Astrocyte of the spinal cord (primary cell): ENCODE results near the gene KCNN4.

Experiments used
- DNase-seq: peaks from one replicate; pipeline ENCODE4 v3.0.0; 2011; ENCODE audit warnings: low read depth, low spot score
- H3K4me3 ChIP-seq: 2 replicates; pipeline ENCODE4 v1.5.1; 2011; ENCODE audit warnings: low read depth, mild to moderate bottlenecking, low read length, moderate library complexity
- CTCF ChIP-seq: IDR thresholded peaks from 2 replicates; pipeline ENCODE4 v1.5.1; 2012; ENCODE audit warnings: low read depth, mild to moderate bottlenecking, low read length, inconsistent platforms
- in situ Hi-C: cut with HindIII; loops from 2 replicates; pipeline ENCODE4 v1.10.0; 2017; ENCODE audit warnings: low sequenced_read_pairs

Gene KCNN4

GRCh38 chr19:43814663-43815352 is 34.0 kb upstream of the KCNN4 start:
- no peak for TF ChIP-seq CTCF
- in situ Hi-C loops = no loop called here
- no peak overlapping the region for H3K4me3 ChIP-seq
- DNase-seq = no peak

GRCh38 chr19:43812688-43813087 is 31.9 kb upstream of the KCNN4 start:
- no peak overlapping the region for H3K4me3 ChIP-seq
- DNase-seq = no peak
- no peak for TF ChIP-seq CTCF
- in situ Hi-C loops = no loop called here

- no peak for DNase-seq
- H3K4me3 ChIP-seq = no peak overlapping the region
- in situ Hi-C loops = no loop called here
- TF ChIP-seq CTCF = no peak
Observed at GRCh38 chr19:43812259-43812658, 31.5 kb upstream of the KCNN4 start.

DNA sequence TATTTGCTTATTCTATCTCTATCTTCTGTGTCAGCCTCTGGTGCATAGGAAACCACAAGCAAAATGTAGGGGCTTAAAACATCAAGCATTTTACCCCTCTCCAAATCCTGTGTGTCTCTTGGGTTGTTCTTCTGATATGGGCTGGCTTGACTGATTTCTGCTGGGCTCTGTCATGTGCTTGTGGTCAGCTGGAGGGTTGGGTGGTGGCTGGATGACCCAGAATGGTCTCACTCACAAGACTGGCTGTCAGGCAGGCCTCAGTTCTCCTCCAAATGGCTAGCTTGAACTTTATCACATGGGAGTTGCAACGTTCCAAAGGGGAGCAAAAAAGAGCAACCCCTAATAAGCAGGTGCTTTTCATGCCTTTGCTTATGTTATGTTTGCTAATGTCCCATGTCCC is 31.1 kb upstream of the KCNN4 start:
- TF ChIP-seq CTCF = no peak
- no peak for DNase-seq
- in situ Hi-C loops = no loop called here
- no peak overlapping the region for H3K4me3 ChIP-seq

DNA sequence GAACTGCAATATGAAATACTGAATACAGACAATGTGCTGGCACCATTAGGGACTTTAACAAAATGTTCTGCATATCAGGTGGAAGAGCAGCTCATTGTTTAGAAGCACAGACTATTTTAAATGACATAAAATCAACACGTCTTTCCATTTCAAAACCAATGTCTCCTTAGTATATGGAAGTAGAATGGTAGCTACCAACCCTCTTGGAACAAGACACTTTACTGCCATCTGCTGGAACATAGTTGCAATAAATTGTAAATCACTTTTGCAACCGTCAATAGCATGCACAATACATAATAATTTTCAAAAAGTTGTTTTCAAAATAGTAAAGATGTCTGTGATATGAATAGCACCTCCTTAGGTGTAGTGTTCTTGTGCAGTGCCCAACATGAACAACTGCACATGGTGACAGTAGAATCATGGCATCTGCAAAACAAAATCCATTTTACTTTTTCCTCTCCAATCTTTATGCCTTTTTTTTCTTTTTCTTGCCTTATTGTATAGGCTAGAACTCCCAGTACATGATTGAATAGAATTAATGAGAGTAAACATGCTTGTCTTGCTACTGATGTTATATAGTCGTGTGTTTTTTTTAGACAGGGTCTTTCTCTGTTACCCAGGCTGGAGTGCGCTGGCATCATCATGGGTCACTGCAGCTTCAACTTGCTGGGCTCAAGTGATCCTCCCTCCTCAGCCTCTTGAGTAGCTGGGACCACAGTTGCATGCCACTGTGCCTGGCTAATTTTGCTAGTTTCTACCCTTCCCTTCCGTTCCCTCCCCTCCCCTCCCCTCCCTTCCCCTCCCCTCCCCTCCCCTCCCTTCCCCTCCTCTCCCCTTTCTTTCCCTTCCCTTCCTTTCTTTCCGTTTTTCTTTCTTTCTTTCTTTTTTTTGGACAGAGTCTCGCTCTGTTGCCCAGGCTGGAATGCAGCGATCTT is 29.3 kb upstream of the KCNN4 start:
- DNase-seq = peak; percentile 67

GRCh38 chr19:43807651-43808050 is 26.9 kb upstream of the KCNN4 start:
- no peak overlapping the region for H3K4me3 ChIP-seq
- in situ Hi-C loops = no loop called here
- no peak for TF ChIP-seq CTCF
- DNase-seq = no peak

More for the DNA sequence above, 29.3 kb upstream of the KCNN4 start:
- H3K4me3 ChIP-seq = no peak overlapping the region
- in situ Hi-C loops = no loop called here
- peak; percentile 56 for TF ChIP-seq CTCF
